HEK293 (cell line): ENCODE results near the gene DUXA.
"Not testable (repeated sequence)": the region's sequence is repeated elsewhere in the genome, so short reads cannot be mapped to it uniquely, and the experiment has no call there.

Experiments
- BCL11B ChIP-seq: fragments of 450-650 bp; formaldehyde crosslinking; IDR thresholded peaks from 2 replicates; pipeline ENCODE4 v1.5.1; 2016; ENCODE audit warnings: low read depth, missing biosample characterization, missing genetic modification characterization
- CTCF ChIP-seq: fragments of 450-650 bp; formaldehyde crosslinking; IDR thresholded peaks from 2 replicates; pipeline ENCODE4 v1.5.1; 2016; ENCODE audit warnings: missing biosample characterization, missing genetic modification characterization
- PRDM1 ChIP-seq: fragments of 450-650 bp; formaldehyde crosslinking; IDR thresholded peaks from 2 replicates; pipeline ENCODE4; 2016; ENCODE audit warnings: missing biosample characterization, missing genetic modification characterization
- ZFHX2 ChIP-seq: fragments of 450-650 bp; formaldehyde crosslinking; conservative IDR thresholded peaks from 2 replicates; pipeline ENCODE4 v1.5.1; 2016; ENCODE audit warnings: missing biosample characterization, missing genetic modification characterization
- ZNF138 ChIP-seq: fragments of 450-650 bp; formaldehyde crosslinking; IDR thresholded peaks from 2 replicates; pipeline ENCODE4 v1.5.1; 2016; ENCODE audit warnings: missing biosample characterization, missing genetic modification characterization, borderline replicate concordance
- ZNF146 ChIP-seq: fragments of 450-650 bp; formaldehyde crosslinking; IDR thresholded peaks from 2 replicates; pipeline ENCODE4 v1.5.1; 2016; ENCODE audit warnings: missing biosample characterization, missing genetic modification characterization
- ZNF221 ChIP-seq: fragments of 450-650 bp; formaldehyde crosslinking; IDR thresholded peaks from 2 replicates; pipeline ENCODE4 v1.5.1; 2017; ENCODE audit warnings: missing biosample characterization, missing genetic modification characterization, borderline replicate concordance
- ZNF433 ChIP-seq: fragments of 450-650 bp; formaldehyde crosslinking; IDR thresholded peaks from 2 replicates; pipeline ENCODE4 v1.5.1; 2016; ENCODE audit warnings: missing biosample characterization, missing genetic modification characterization, low read depth
- ZSCAN4 ChIP-seq: fragments of 450-650 bp; formaldehyde crosslinking; IDR thresholded peaks from 2 replicates; pipeline ENCODE4 v1.5.1; 2017; ENCODE audit warnings: missing biosample characterization, missing genetic modification characterization
- TF ChIP-seq, protein P1 (sequence below): fragments of 450-650 bp; formaldehyde crosslinking; optimal IDR thresholded peaks from 2 replicates; pipeline ENCODE3; 2016; ENCODE audit warnings: missing biosample characterization, mild to moderate bottlenecking, missing genetic modification characterization
- TF ChIP-seq, protein P2 (sequence below): fragments of 450-650 bp; IDR thresholded peaks from 2 replicates; pipeline ENCODE4 v1.5.1; 2018; ENCODE audit warnings: missing biosample characterization, mild to moderate bottlenecking, missing genetic modification characterization

DNA sequence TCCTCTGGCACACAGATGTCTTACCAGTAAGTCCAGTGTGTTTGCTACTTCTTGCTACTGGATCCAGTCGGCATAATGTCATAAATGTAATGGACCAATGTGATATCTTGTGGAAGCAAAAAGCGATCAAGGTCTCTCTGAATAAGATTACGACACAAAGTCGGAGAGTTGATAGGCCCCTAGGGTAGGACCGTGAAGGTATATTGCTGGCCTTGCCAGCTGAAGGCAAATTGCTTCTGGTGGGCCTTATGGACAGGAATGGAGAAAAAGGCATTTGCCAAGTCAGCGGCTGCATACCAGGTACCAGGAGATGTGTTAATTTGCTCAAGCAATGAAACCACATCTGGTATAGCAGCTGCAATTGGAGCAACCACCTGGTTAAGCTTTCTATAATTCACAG lies 30.6 kb upstream of the DUXA start:
- TF ChIP-seq CTCF (tag by site-specific recombination); ZNF138 (tag by site-specific recombination); ZNF146 (tag by site-specific recombination); BCL11B (tag by site-specific recombination); ZNF221; PRDM1; ZSCAN4 (tag by site-specific recombination); ZNF433 (tag by site-specific recombination); ZFHX2 (tag by site-specific recombination): not testable (repeated sequence)
- TF ChIP-seq, protein P1, sequence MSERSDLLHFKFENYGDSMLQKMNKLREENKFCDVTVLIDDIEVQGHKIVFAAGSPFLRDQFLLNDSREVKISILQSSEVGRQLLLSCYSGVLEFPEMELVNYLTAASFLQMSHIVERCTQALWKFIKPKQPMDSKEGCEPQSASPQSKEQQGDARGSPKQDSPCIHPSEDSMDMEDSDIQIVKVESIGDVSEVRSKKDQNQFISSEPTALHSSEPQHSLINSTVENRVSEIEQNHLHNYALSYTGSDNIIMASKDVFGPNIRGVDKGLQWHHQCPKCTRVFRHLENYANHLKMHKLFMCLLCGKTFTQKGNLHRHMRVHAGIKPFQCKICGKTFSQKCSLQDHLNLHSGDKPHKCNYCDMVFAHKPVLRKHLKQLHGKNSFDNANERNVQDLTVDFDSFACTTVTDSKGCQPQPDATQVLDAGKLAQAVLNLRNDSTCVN (tag by site-specific recombination): not testable (repeated sequence)
- TF ChIP-seq, protein P2, sequence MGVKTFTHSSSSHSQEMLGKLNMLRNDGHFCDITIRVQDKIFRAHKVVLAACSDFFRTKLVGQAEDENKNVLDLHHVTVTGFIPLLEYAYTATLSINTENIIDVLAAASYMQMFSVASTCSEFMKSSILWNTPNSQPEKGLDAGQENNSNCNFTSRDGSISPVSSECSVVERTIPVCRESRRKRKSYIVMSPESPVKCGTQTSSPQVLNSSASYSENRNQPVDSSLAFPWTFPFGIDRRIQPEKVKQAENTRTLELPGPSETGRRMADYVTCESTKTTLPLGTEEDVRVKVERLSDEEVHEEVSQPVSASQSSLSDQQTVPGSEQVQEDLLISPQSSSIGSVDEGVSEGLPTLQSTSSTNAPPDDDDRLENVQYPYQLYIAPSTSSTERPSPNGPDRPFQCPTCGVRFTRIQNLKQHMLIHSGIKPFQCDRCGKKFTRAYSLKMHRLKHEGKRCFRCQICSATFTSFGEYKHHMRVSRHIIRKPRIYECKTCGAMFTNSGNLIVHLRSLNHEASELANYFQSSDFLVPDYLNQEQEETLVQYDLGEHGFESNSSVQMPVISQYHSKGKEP (tag by site-specific recombination): not testable (repeated sequence)
